Activated T-cell treated with anti-CD3 and anti-CD28 coated beads, Interleukin-2, amount 50 U/mL, for 72 hours (primary cell): ENCODE results near the gene FRMD1. TPM values are rescaled to one million over a fixed set of nuclear protein-coding genes. Genes with fewer than 3 reads are reported as not detected.

Experiments
- ATAC-seq, 2 donors: fragments of 150-1000 bp; cut with Tn5 transposase; replicated peaks in 1 of 2; 2 replicates each; pipeline ENCODE4 v1.10.0; 2021; ENCODE audit warnings: moderate library complexity in 2 of 2, mild to moderate bottlenecking in 1 of 2
- DNase-seq, 2 donors: peaks; one replicate each; pipeline ENCODE4 v3.0.0; 2021 to 2022; ENCODE audit warnings: mixed read lengths in 1 of 2
- H3K27ac Mint-ChIP-seq: one replicate; pipeline ENCODE4 v1.8.0; 2022; ENCODE audit warnings: mild to moderate bottlenecking, moderate library complexity, mixed read lengths
- H3K27me3 Mint-ChIP-seq: one replicate; pipeline ENCODE4 v1.8.0; 2022; ENCODE audit warnings: low read depth, mixed read lengths
- H3K36me3 Mint-ChIP-seq, 2 donors: one replicate each; pipeline ENCODE4 v1.8.0; 2022; ENCODE audit warnings: mixed read lengths in 2 of 2, mild to moderate bottlenecking in 1 of 2; ENCODE audit not compliant: insufficient read depth in 2 of 2
- H3K4me1 Mint-ChIP-seq: one replicate; pipeline ENCODE4 v1.8.0; 2022; ENCODE audit warnings: low read depth, mixed read lengths
- H3K4me3 Mint-ChIP-seq, 2 donors: one replicate each; pipeline ENCODE4 v1.8.0; 2022; ENCODE audit warnings: mild to moderate bottlenecking in 2 of 2, mixed read lengths in 2 of 2, moderate library complexity in 2 of 2
- H3K9me3 Mint-ChIP-seq, 2 donors: one replicate each; pipeline ENCODE4 v1.8.0; 2022; ENCODE audit warnings: mixed read lengths in 2 of 2
- total RNA-seq, 2 donors: library from RNA; stranded (reverse); gene quantifications; one replicate each; pipeline ENCODE4 v1.2.3, GENCODE V29; 2022

Gene FRMD1
- under 1 TPM; 0.05 to 0.09 TPM for total RNA-seq

DNA sequence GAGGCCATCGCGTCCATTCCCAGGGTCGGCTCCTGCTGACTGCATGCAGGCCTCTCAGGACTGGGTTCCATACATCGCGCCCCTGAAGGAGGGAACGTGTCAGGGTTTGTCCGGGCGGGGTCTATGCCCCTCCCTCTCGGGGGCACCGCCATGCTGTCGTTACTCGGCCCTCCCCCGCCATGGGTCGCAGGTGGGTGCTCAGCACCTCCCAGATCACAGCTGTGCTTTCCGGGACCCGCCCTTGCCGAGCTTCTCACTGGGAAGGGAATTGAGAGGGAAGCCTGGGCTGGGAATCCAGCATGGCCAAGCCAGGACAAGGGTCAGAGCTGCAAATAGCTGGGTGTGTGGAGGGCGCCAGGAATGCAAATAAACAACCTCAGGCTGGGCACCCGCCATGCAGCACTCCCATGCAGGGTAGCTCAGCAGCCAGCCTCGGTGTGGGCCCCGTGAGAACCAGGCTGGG is at the start of gene FRMD1:
Gene FRMD1 (minus strand): TSS at position 270 of the 463 bp plus-strand sequence. CDS start 118 bp downstream, at position 152.
- no peaks in the 10 kb centered on the region for H3K27me3 Mint-ChIP-seq
- no peaks in the 10 kb centered on the region for H3K9me3 Mint-ChIP-seq
- no peak within 1 kb of the TSS for H3K27ac Mint-ChIP-seq
- H3K4me3 Mint-ChIP-seq, result no peak within 1 kb of the TSS
- no peaks in the 10 kb centered on the region for H3K4me1 Mint-ChIP-seq
- DNase-seq (no peak), ATAC-seq (no peak)
- H3K36me3 Mint-ChIP-seq, result no peaks in the 10 kb centered on the region

DNA sequence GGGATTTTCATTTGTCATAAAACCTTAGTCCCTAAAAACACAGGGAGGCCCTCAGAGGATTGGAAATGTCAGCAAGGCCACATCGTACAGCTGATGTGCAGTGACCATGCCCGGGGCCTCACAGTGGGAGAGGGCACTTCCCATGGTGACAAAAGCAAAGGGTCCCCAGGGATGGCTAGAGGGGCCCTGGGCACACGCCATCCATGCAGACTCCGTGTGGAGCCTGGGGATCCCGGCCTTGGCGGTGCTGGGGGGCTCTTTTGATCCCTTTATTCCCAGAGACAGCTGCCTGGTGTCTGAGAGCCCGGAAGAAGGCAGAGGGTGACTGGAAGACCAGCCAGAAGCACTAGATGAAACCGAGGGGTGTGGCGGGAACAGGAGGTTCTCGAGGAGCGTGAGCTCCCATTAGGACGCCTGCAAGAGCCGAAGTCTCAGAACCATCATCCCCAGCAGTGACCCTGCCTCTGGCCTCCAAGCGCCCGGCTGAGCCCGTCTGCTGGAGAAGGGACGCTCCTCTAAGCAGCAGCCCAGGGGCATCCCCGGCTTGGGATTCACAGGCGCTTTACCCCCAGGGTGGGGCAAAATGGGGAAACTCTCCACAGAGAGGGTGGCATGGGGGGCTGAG is 49.1 kb upstream of the FRMD1 start:
- ATAC-seq (no peak), DNase-seq (no peak)
- Mint-ChIP-seq H3K36me3 (no peaks in the 10 kb centered on the region), H3K4me1 (no peaks in the 10 kb centered on the region), H3K4me3 (no peak overlapping the region), H3K27ac (no peak overlapping the region), H3K27me3 (peaks cover 12% of the 10 kb centered on the region), H3K9me3 (no peaks in the 10 kb centered on the region)

GRCh38 chr6:168127384-168127868 is 48.4 kb upstream of the FRMD1 start:
- Mint-ChIP-seq H3K4me1 (no peaks in the 10 kb centered on the region), H3K4me3 (no peak overlapping the region), H3K27me3 (peaks cover 12% of the 10 kb centered on the region), H3K36me3 (peaks cover 2 to 3% of the 10 kb centered on the region in 2 donors), H3K9me3 (peaks cover 0 to 2% of the 10 kb centered on the region in 2 donors), H3K27ac (no peak overlapping the region)
- DNase-seq (no peak), ATAC-seq (no peak)

DNA sequence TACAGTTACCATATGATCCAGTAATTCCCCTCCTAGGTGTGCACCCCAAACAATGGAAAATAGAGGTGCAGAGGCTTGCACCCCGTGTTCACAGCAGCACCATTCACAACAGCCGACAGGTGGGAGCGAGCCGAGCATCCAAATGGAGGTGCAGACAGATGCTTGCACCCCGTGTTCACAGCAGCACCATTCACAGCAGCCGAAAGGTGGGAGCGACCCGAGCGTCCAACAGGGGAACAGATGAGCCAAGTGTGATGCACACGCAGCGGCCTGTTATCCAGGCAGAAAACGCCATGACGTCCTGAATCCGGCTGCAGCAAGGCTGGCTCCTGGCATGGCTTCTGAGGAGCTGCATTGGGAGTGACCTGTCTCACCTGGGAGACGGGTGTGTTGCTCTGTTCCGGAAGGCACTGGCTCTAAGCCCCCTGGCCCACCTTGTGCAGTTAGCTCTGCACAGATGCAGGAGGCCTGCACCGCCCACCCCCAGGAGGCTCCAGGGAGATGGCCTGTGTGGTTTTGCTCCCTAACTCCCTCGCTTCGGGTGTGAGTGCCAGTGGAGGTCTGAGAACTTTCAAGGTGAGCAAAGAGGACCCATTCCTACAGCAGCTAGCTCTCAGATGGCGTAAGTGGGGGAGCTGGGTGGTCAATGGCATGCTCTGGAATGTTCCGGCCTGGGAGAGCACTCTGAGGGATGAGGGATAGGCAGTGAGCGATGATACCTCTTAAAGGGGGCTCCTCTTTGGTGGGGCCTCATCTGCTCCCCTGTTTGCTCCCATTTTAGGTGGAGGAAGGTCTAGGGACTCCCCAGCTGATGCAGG is 47.8 kb upstream of the FRMD1 start:
- no peak overlapping the region for H3K27ac Mint-ChIP-seq
- H3K36me3 Mint-ChIP-seq, result peaks cover 2 to 3% of the 10 kb centered on the region in 2 donors
- H3K9me3 Mint-ChIP-seq, result peaks cover 0 to 2% of the 10 kb centered on the region in 2 donors
- H3K4me3 Mint-ChIP-seq, result no peak overlapping the region
- DNase-seq, result no peak
- no peaks in the 10 kb centered on the region for H3K4me1 Mint-ChIP-seq
- H3K27me3 Mint-ChIP-seq, result peaks cover 8% of the 10 kb centered on the region
- no peak for ATAC-seq

- H3K27me3 Mint-ChIP-seq, result no peaks in the 10 kb centered on the region
- H3K4me3 Mint-ChIP-seq, result no peak overlapping the region
- ATAC-seq, result no peak
- peaks cover 2 to 3% of the 10 kb centered on the region in 2 donors for H3K36me3 Mint-ChIP-seq
- H3K27ac Mint-ChIP-seq, result no peak overlapping the region
- H3K9me3 Mint-ChIP-seq, result peaks cover 0 to 2% of the 10 kb centered on the region in 2 donors
- DNase-seq, result no peak
- H3K4me1 Mint-ChIP-seq, result no peaks in the 10 kb centered on the region
These were observed 46.5 kb upstream of the FRMD1 start for GRCh38 chr6:168125429-168126001.

GRCh38 chr6:168124921-168125320 is 45.9 kb upstream of the FRMD1 start:
- H3K4me1 Mint-ChIP-seq, result no peaks in the 10 kb centered on the region
- H3K27me3 Mint-ChIP-seq, result no peaks in the 10 kb centered on the region
- peaks cover 2 to 3% of the 10 kb centered on the region in 2 donors for H3K36me3 Mint-ChIP-seq
- H3K9me3 Mint-ChIP-seq, result peaks cover 0 to 2% of the 10 kb centered on the region in 2 donors
- ATAC-seq (no peak), DNase-seq (no peak)
- no peak overlapping the region for H3K27ac Mint-ChIP-seq
- no peak overlapping the region for H3K4me3 Mint-ChIP-seq

DNA sequence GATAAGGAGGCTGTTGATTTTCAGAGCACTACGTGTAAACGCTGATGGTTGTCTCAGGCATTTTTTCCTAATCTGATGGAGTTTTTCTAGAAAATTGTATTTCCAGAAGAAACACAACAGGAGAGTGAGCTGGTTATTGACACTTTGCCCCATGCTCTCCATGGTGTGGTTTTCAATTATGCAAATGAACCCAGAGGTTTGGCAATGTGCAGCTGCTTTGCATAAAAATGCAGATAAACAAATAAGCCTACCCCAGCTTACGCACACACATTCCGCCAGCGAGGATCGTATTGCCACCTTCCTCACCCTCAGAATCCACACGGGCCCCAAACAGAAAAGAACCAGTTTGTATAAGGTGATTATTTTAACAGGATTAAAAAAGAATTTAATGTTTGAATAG is 45.1 kb upstream of the FRMD1 start:
- DNase-seq (no peak), ATAC-seq (no peak)
- Mint-ChIP-seq H3K36me3 (peaks cover 2 to 3% of the 10 kb centered on the region in 2 donors), H3K4me3 (no peak overlapping the region), H3K4me1 (no peaks in the 10 kb centered on the region), H3K27ac (no peak overlapping the region), H3K9me3 (peaks cover 0 to 2% of the 10 kb centered on the region in 2 donors), H3K27me3 (no peaks in the 10 kb centered on the region)

DNA sequence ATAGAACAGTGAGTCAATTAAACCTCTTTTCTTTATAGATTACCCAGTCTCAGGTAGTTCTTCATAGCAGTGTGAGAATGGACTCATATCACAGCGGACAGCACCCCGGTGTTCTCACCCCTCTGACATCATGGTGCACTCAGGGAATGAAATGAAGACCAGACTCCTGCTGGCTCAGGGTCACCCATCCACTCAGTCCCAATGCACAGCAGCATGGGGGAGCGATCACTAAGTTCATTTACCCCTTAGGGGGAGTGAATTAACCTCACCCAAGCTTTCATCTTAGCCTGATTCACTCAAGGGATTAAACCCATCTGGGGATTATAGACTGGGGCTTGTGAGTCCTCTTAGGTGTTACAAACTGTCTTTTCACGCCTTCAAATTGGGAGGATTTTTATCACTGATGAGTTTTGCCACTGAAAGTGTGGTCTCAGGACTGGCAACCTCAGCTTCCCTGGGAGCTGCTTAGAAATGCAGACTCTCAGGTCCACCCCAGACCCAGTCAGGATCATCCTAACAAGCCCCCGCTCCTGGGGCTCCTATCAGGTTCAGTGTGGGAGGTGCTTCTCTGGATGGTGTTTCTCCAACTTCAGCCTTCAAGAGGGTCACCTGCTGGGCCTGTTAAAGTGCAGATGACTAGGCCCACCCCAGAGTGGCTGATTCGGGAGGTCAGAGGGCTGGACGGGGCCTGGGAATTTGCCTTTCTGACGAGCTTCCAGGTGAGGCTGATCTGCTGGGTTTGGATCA is 44.3 kb upstream of the FRMD1 start:
- Mint-ChIP-seq H3K27ac (no peak overlapping the region), H3K36me3 (peaks cover 2 to 3% of the 10 kb centered on the region in 2 donors), H3K9me3 (peaks cover 0 to 2% of the 10 kb centered on the region in 2 donors), H3K4me1 (no peaks in the 10 kb centered on the region), H3K4me3 (no peak overlapping the region), H3K27me3 (no peaks in the 10 kb centered on the region)
- no peak for ATAC-seq
- DNase-seq, result no peak

GRCh38 chr6:168122521-168122920 is 43.5 kb upstream of the FRMD1 start:
- no peak overlapping the region for H3K4me3 Mint-ChIP-seq
- H3K4me1 Mint-ChIP-seq, result no peaks in the 10 kb centered on the region
- no peaks in the 10 kb centered on the region for H3K27me3 Mint-ChIP-seq
- H3K36me3 Mint-ChIP-seq, result peaks cover 2 to 3% of the 10 kb centered on the region in 2 donors
- DNase-seq, result no peak
- peaks cover 0 to 2% of the 10 kb centered on the region in 2 donors for H3K9me3 Mint-ChIP-seq
- H3K27ac Mint-ChIP-seq, result no peak overlapping the region
- no peak for ATAC-seq

DNA sequence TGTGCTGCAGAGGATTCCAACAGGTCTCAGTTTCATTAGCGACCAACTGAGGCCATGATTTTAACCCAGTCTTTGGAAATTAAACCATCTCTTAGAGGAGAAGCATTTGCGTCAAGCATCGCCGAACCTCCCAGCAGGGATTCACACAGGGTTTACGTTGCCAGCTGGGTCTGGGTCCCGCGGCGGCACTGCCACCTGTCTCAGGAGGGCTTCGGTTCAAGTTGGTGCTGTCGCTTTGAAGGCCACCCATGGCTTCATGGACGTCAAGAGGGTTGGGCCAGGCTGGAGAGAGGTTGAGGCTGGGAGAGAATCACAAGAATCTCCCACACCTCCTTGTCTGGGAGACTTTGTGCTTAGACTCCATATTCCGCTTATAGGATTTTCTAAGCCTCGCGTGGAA is 43.0 kb upstream of the FRMD1 start:
- Mint-ChIP-seq H3K4me1 (no peaks in the 10 kb centered on the region), H3K9me3 (peaks cover 0 to 2% of the 10 kb centered on the region in 2 donors), H3K36me3 (peaks cover 2 to 3% of the 10 kb centered on the region in 2 donors), H3K27me3 (no peaks in the 10 kb centered on the region), H3K4me3 (no peak overlapping the region), H3K27ac (no peak overlapping the region)
- no peak for ATAC-seq
- DNase-seq, result no peak

- peaks cover 0 to 2% of the 10 kb centered on the region in 2 donors for H3K9me3 Mint-ChIP-seq
- no peak overlapping the region for H3K4me3 Mint-ChIP-seq
- peaks cover 2 to 3% of the 10 kb centered on the region in 2 donors for H3K36me3 Mint-ChIP-seq
- H3K27me3 Mint-ChIP-seq, result no peaks in the 10 kb centered on the region
- DNase-seq (peak; percentile 10 to 35), ATAC-seq (peak; percentile 66 to 67)
- no peak overlapping the region for H3K27ac Mint-ChIP-seq
- no peaks in the 10 kb centered on the region for H3K4me1 Mint-ChIP-seq
These were observed 42.3 kb upstream of the FRMD1 start for GRCh38 chr6:168121303-168121665.

- DNase-seq (peak; percentile 36 to 59), ATAC-seq (peak; percentile 86 to 93)
- Mint-ChIP-seq H3K9me3 (peaks cover under 1 to 2% of the 10 kb centered on the region in 2 donors), H3K36me3 (peaks cover 2 to 3% of the 10 kb centered on the region in 2 donors), H3K27me3 (no peaks in the 10 kb centered on the region), H3K4me3 (no peak overlapping the region), H3K4me1 (no peaks in the 10 kb centered on the region), H3K27ac (no peak overlapping the region)
These were observed 41.6 kb upstream of the FRMD1 start for GRCh38 chr6:168120390-168121302.
